Ectodermal cell (in vitro differentiated cells): ENCODE results near the gene UGT1A3.

ENCODE experiments used
- H3K27ac ChIP-seq: 2 replicates; pipeline ENCODE4 v1.7.0; 2013; ENCODE audit warnings: mild to moderate bottlenecking, low read depth, low read length; ENCODE audit not compliant: insufficient read depth, poor library complexity, severe bottlenecking
- H3K27me3 ChIP-seq: 2 replicates; pipeline ENCODE4 v1.7.0; 2013; ENCODE audit warnings: mild to moderate bottlenecking, low read length; ENCODE audit not compliant: insufficient read depth, control insufficient read depth, poor library complexity, severe bottlenecking
- H3K36me3 ChIP-seq: one replicate; pipeline ENCODE4 v1.7.0; 2013; ENCODE audit warnings: low read length; ENCODE audit not compliant: control insufficient read depth, insufficient read depth
- H3K4me1 ChIP-seq: one replicate; pipeline ENCODE4 v1.7.0; 2013; ENCODE audit warnings: low read length; ENCODE audit not compliant: control insufficient read depth, insufficient read depth
- H3K4me3 ChIP-seq: 2 replicates; pipeline ENCODE4 v1.7.0; 2013; ENCODE audit warnings: low read depth, low read length, control low read depth; ENCODE audit not compliant: insufficient read depth
- H3K9me3 ChIP-seq: 2 replicates; pipeline ENCODE4 v1.7.0; 2013; ENCODE audit warnings: mild to moderate bottlenecking, low read length, moderate library complexity; ENCODE audit not compliant: control insufficient read depth
- WGBS, 2 experiments: methylation state at CpG; one replicate each; pipeline ENCODE4 v1.1.7; 2013; ENCODE audit warnings: missing lambda C conversion rate in 2 of 2; 5-methylcytosine and 5-hydroxymethylcytosine counted together

UGT1A3 gene

DNA sequence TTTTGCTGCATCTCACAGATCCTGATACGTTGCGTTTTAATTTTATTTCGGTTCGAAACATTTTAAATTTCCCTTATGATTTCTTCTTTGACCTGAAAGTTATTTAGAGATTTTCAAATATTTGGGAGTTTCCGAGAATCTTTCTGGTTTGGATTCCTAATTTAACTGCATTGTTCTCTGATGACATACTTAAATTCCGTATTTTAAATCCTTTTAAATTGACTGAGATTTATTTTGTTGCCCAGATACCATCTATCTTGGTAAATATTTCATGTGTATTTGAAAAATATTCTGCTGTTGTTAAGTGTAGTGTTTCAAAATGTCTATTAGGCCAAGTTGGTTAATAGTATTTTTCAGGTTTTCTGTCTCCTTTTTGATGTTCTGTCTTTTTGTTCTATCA, 87.0 kb downstream of the UGT1A3 start:
- no peaks in the 10 kb centered on the region for H3K36me3 ChIP-seq
- no peak overlapping the region for H3K4me3 ChIP-seq
- no peaks in the 10 kb centered on the region for H3K27me3 ChIP-seq
- no peaks in the 10 kb centered on the region for H3K4me1 ChIP-seq
- 86 to 100% methylated on average over 1 to 6 of the region's 6 CpGs for WGBS, 2 experiments
- H3K9me3 ChIP-seq = no peaks in the 10 kb centered on the region
- H3K27ac ChIP-seq = no peak overlapping the region

DNA sequence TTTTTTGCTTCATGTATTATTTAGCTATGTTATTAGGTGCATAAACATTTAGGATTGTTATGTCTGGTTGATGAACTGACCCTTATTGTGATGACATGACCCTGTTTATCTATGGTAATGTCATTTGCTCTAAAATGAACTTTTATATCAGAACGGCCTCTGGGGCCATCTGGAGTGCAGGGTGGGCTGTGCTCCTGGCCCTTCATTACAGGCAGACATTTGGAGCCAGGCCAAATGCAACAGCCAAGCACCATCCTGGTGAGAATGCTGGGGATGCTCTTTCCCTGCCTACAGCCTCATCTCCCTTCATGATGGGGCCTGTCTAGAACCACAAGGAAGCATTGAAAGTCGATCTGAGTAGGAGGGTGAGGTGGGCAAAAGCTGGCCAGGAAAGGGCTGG, 87.5 kb downstream of the UGT1A3 start:
- H3K4me3 ChIP-seq = no peak overlapping the region
- WGBS, 2 experiments = 91% methylated on average over 2 of the region's 2 CpGs

DNA sequence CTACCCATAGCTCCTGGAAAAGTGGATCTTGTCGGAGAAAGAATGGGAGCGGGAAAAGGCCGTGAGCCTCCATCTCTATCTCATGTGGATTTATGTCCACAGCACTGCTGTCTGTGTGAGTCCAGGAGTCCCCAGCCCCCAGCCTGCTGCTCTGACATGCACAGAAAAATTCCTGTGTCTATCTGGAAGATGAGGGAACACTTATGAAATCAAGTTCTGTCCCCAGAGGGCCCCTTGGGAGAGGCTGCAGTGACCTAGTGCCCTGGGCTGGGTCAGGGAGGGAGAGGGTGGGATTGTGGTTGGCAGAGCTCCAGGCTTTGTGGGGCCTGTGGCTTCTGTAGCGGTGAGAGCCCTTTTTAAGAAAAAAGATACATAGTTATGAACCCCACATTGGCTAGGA, 87.9 kb downstream of the UGT1A3 start:
- no peaks in the 10 kb centered on the region for H3K27me3 ChIP-seq
- no peaks in the 10 kb centered on the region for H3K4me1 ChIP-seq
- H3K9me3 ChIP-seq = no peaks in the 10 kb centered on the region
- H3K27ac ChIP-seq = no peak overlapping the region
- no peak overlapping the region for H3K4me3 ChIP-seq
- WGBS, 2 experiments = 97 to 98% methylated on average over 4 of the region's 4 CpGs
- no peaks in the 10 kb centered on the region for H3K36me3 ChIP-seq

More for the DNA sequence above, 87.5 kb downstream of the UGT1A3 start:
- no peaks in the 10 kb centered on the region for H3K36me3 ChIP-seq
- no peaks in the 10 kb centered on the region for H3K4me1 ChIP-seq
- H3K27me3 ChIP-seq = no peaks in the 10 kb centered on the region
- H3K27ac ChIP-seq = no peak overlapping the region
- H3K9me3 ChIP-seq = no peaks in the 10 kb centered on the region

DNA sequence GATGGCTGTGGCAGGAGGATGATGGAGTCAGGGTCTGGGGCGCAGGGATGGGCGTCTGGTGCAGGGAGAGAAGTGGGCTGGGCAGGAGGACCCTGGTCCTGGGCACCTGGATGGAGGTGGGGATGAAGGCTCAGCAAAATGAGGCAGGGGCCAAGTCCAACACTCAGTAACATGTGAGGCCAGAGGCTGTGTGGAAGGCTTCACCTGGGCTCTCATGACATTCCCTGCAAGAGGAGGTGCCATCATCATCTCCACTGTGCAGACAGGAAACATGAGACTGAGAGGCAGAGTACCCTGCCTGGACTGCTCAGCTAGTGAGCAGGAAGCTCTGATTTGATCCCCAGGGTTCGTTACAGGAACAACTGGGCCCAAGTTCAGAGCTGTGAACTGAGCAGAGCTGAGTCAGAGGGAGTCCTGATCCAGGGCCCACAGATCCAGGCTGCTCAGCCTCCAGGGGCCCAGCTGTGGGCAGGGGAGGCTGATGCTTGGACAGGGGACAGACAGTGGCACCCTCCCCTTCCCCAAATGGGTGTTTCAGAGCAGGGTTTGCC, 88.6 kb downstream of the UGT1A3 start:
- 94% methylated on average over 3 of the region's 3 CpGs for WGBS, 2 experiments
- H3K4me1 ChIP-seq = no peaks in the 10 kb centered on the region
- no peaks in the 10 kb centered on the region for H3K9me3 ChIP-seq
- H3K36me3 ChIP-seq = no peaks in the 10 kb centered on the region
- H3K27ac ChIP-seq = no peak overlapping the region
- no peaks in the 10 kb centered on the region for H3K27me3 ChIP-seq
- no peak overlapping the region for H3K4me3 ChIP-seq

DNA sequence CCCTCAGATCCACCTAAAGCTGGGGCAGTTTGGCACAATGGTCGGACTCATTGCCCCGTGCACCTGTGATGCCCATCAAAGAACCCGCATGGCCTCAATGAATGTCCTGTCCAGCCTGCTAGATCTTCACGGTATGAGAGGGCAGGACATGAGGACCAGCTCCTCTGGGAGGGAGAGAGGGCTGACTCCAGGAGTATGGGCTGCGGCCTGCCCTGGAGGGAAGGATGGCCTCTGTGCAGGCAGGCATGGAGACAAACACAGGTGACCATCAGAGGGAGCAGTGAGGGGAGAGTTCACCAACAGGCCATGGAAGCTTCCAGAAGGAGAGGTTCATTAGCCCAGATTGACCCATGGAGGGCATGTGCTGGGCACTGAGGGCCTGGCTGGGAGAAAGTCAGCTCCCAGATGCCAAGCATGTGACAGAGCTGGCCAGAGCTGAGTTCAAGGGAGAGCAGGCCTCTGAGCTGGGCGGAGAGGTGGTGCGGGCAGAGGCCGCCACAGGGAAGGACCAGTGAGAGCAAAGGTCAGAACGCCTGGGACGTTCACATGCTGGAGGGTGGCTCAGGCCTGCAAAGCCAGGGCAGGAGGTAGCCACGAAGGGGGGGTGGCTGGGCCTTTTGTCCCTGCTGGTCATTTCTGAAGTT, 89.3 kb downstream of the UGT1A3 start:
- Histone ChIP-seq H3K9me3 (no peaks in the 10 kb centered on the region), H3K4me1 (no peaks in the 10 kb centered on the region), H3K4me3 (no peak overlapping the region), H3K27ac (no peak overlapping the region), H3K27me3 (no peaks in the 10 kb centered on the region), H3K36me3 (no peaks in the 10 kb centered on the region)
- WGBS, 2 experiments = 94 to 96% methylated on average over 11 of the region's 11 CpGs

DNA sequence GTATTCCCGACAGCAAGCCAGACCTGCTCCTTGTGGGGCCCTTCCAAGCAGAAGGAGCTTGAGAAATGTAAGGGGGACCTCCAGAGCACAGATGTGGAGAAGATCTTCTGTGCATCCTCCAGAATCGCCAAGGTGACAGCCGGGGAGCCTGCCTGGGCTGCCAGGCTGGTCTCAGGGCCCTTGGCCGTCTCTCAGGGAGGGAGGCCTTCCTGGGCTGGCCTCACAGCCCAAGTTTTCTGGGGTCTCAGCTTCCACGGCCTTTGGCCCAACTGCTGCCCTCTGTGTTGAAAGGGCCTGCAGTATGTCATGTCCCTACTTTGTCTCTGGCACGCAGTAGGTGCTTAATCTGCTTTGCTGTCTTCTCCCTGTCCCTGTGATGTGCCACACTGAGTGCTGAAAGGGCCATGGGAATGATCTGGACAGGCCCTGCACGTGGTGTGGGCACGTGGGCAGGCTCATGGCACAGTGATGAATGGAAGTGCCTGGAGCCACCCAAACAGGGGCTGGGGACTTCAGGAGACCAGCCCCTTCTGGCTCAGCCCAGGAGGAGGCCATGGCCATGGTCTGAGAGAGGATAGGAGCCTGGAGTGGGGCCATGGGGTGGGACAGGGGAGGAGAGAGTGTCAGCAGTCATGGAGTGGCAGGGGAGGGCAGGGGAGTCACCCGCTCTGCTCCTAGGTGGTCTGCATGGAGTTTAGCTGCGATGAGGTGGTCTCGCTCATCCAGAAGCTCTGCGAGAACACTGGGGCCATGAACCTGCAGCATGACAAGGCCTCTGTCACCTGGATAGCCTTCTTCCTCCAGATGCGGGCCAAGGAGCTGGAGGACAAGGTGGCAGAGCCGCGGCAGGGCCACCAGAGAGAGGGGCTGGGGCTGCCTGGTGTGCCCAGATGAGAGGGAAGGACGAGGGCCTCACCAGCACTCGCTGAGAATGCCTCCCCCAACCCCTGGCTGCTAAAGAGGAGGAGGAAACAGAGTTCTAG, 90.1 kb downstream of the UGT1A3 start:
- H3K27ac ChIP-seq = no peak overlapping the region
- H3K4me3 ChIP-seq = no peak overlapping the region
- WGBS, 2 experiments = 81 to 83% methylated on average over 17 of the region's 17 CpGs
- H3K9me3 ChIP-seq = no peaks in the 10 kb centered on the region
- H3K36me3 ChIP-seq = no peaks in the 10 kb centered on the region
- H3K4me1 ChIP-seq = no peaks in the 10 kb centered on the region
- H3K27me3 ChIP-seq = no peaks in the 10 kb centered on the region

DNA sequence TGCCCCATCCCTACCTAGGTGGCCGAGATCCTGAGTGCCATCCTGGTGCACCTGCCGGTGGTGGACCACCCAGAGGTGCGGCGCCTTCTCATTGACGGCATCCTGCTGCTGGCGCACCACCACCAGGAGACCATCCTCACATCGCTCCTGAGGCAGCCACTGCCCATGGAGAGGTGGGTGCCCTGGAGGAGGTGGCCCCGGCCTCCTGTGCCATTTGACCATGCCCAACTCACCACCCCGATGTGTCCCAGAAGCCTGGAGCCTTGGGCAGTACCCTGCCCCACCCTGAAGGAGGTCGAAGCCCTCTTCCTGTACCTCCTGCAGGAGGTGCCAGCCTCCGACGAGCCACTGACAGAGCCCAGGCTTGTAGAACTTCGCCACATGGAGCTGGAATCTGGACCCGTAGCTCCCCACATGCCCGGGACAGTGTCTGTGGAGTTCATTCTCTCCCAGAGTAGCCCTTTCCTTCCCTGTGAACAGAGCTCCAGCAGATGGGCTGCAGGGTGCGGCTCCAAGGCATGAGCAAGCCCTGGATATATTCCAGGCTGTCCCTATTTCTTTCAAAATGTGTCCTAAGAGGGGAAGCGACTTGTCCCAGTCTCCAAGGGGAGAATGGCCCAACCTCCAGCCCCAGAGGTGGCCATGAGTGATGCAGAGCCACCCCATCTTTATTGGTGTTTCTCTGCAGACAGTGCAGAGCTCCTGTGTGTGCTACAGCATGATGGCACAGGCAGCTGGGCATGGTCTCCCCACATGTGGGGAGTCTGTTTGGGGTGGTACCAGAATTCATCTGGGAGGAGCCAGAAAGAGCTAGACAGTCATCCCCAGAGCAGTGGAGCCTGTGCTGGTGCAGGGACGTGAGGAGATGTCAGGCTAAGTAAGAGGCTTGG, 91.3 kb downstream of the UGT1A3 start:
- H3K36me3 ChIP-seq = no peaks in the 10 kb centered on the region
- WGBS, 2 experiments = 91 to 93% methylated on average over 18 of the region's 18 CpGs
- H3K9me3 ChIP-seq = no peaks in the 10 kb centered on the region
- H3K27ac ChIP-seq = no peak overlapping the region
- no peaks in the 10 kb centered on the region for H3K27me3 ChIP-seq
- no peak overlapping the region for H3K4me3 ChIP-seq
- H3K4me1 ChIP-seq = no peaks in the 10 kb centered on the region

DNA sequence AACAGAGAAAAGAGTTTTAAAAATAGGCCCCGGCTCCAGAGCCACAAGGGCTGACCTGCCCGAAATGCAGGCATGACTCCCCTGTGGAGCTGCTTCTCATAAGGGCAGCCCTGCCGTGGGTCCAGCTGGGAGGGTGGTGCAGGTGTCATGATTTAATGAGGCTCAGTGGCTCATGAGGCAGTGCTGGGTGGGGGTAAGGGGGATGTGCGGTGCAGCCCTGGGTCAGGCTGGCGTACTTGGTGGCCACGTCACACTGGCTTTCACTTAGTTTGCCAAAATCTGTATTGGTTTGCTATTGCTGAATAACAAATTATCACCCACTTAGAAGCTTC, 91.9 kb downstream of the UGT1A3 start:
- 87 to 88% methylated on average over 6 of the region's 6 CpGs for WGBS, 2 experiments

DNA sequence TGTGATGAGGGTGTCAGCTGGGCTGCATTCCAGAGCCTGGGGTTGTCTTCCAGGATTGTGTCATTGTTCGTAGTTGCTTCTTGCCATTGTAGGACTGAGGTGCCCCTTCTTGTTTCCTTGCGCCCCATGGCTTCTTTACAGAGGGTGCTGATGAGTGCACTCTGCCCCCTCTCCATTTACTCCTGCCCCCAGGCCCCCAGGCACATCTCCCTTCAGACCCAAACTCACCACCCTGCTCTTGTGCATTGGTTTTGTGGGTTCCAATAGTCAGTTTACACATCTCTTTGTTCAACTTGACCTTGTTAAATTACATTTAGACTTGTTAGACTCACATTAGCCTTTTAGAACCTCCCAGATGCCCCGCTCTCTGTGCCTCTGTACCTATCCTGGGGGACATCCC, 92.4 kb downstream of the UGT1A3 start:
- WGBS, 2 experiments = 91 to 96% methylated on average over 3 of the region's 3 CpGs
- Histone ChIP-seq H3K9me3 (no peaks in the 10 kb centered on the region), H3K4me1 (no peaks in the 10 kb centered on the region), H3K4me3 (no peak overlapping the region), H3K27ac (no peak overlapping the region), H3K36me3 (no peaks in the 10 kb centered on the region), H3K27me3 (no peaks in the 10 kb centered on the region)

More for the DNA sequence above, 91.9 kb downstream of the UGT1A3 start:
- no peaks in the 10 kb centered on the region for H3K27me3 ChIP-seq
- H3K36me3 ChIP-seq = no peaks in the 10 kb centered on the region
- H3K27ac ChIP-seq = no peak overlapping the region
- no peaks in the 10 kb centered on the region for H3K4me1 ChIP-seq
- no peak overlapping the region for H3K4me3 ChIP-seq
- H3K9me3 ChIP-seq = no peaks in the 10 kb centered on the region
